Upper lobe of left lung (tissue), 6 donors: ENCODE measurements around the gene SPESP1. TPM values are rescaled to one million over a fixed set of nuclear protein-coding genes. Genes with fewer than 3 reads are reported as not detected.
A peak's percentile ranks its signal among the peaks of the same experiment; 100 is the strongest.

Source experiments
- ATAC-seq, 2 donors: fragments of 200-7000 bp; cut with Tn5 transposase; one replicate each; pipeline ENCODE4 v1.9.1; 2022; ENCODE audit warnings: mild to moderate bottlenecking in 2 of 2, moderate library complexity in 2 of 2; ENCODE audit not compliant: low FRiP score in 2 of 2
- DNase-seq, 2 donors: peaks; one replicate each; pipeline ENCODE4 v3.0.0-alpha.2; 2019 to 2020
- H3K27ac ChIP-seq, 4 donors: fragments of 200-600 bp; sonication (generic); one replicate each; pipeline ENCODE4 v1.5.1; 2016 to 2019
- H3K27me3 ChIP-seq, 4 donors: fragments of 200-600 bp; sonication (generic); one replicate each; pipeline ENCODE4 v1.5.1; 2017 to 2019
- H3K36me3 ChIP-seq, 4 donors: fragments of 200-600 bp; sonication (generic); one replicate each; pipeline ENCODE4 v1.5.1; 2016 to 2019
- H3K4me1 ChIP-seq, 4 donors: fragments of 200-600 bp; sonication (generic); one replicate each; pipeline ENCODE4 v1.5.1; 2018 to 2019
- H3K4me3 ChIP-seq, 4 donors: fragments of 200-600 bp; sonication (generic); one replicate each; pipeline ENCODE4 v1.5.1; 2017 to 2019; ENCODE audit warnings: mild to moderate bottlenecking in 2 of 4, moderate library complexity in 1 of 4
- H3K9me3 ChIP-seq, 4 donors: fragments of 200-600 bp; sonication (generic); one replicate each; pipeline ENCODE4 v1.5.1; 2018 to 2019
- EP300 ChIP-seq, 4 donors: sonication (generic); formaldehyde crosslinking; IDR thresholded peaks; one replicate each; pipeline ENCODE4 v1.5.1; 2017; ENCODE audit warnings: antibody characterized with exemption in 4 of 4, control low read depth in 2 of 4
- POLR2A ChIP-seq, 4 donors: fragments of 450-650 bp; IDR thresholded peaks; one replicate each; pipeline ENCODE4 v1.5.1; 2016 to 2017; ENCODE audit warnings: antibody characterized with exemption in 4 of 4, mild to moderate bottlenecking in 2 of 4
- POLR2AphosphoS5 ChIP-seq, 2 donors: sonication (generic); formaldehyde crosslinking; IDR thresholded peaks; one replicate each; pipeline ENCODE4 v1.5.1; 2017; ENCODE audit warnings: antibody characterized with exemption in 2 of 2
- whole genome bisulfite sequencing, 2 donors: methylation state at CpG; one replicate each; pipeline ENCODE4 v1.1.5; 2017 to 2018; 5-methylcytosine and 5-hydroxymethylcytosine counted together
- total RNA-seq, 6 donors: library from RNA; depleted of rRNA in 4 of 6; stranded (reverse); fragments of >200 nt in 4 of 6; gene quantifications; one replicate each; pipeline versions ENCODE4 v1.1.0 to v1.2.1, GENCODE V29; 2016 to 2021
- TF ChIP-seq, protein P1 (sequence below), 6 experiments: fragments of 450-650 bp in 4 of 6; fragments of 200-600 bp in 2 of 6; sonication (generic) in 2 of 6; IDR thresholded peaks; one replicate each; pipeline ENCODE4 v1.5.1; 2016 to 2019; ENCODE audit warnings: antibody characterized with exemption in 6 of 6
- donor health status: DM: no; HTN: no; CAD: no; lungs with moderate emphysema.
- donor health status: DM: no; HTN: yes; CAD: no; lungs with severe emphysema.

Gene SPESP1
- total RNA-seq, 6 donors from 2014 or later = 0.91 to 5.1 (median 2.5) TPM; not detected in 1

DNA sequence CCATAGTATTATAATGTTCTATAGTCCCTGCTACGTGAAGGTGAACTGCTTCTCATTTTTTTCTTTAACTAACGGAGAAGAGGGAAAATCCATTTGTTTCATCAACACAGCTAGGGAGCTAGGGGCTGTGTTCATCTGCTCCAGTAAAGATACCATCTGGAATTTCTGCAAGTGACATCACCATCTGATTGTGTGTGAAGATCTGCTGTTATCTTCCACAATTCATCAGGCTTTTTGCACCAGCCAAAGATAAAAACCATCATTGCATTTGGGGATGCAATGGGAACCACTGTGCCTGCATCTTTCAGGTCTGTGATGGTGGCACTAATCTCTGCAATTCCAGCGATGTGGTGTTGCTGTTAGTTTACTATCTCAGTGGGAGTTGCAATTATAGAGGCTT, 48.7 kb downstream of the SPESP1 start:
- Histone ChIP-seq H3K27ac (no peak overlapping the region), H3K36me3 (no peaks in the 10 kb centered on the region), H3K9me3 (peaks cover 0 to 5% (median 0%) of the 10 kb centered on the region in 4 donors), H3K4me1 (no peaks in the 10 kb centered on the region), H3K27me3 (no peaks in the 10 kb centered on the region), H3K4me3 (no peak overlapping the region)
- no peak for ATAC-seq
- 80 to 95% methylated on average over 3 of the region's 3 CpGs for WGBS, 2 donors
- no peak for DNase-seq
- TF ChIP-seq EP300 (IDR thresholded peaks at IDR 0.05) (no peak), POLR2AphosphoS5 (IDR thresholded peaks at IDR 0.05) (no peak), POLR2A (IDR thresholded peaks at IDR 0.05) (no peak)
- TF ChIP-seq, protein P1, sequence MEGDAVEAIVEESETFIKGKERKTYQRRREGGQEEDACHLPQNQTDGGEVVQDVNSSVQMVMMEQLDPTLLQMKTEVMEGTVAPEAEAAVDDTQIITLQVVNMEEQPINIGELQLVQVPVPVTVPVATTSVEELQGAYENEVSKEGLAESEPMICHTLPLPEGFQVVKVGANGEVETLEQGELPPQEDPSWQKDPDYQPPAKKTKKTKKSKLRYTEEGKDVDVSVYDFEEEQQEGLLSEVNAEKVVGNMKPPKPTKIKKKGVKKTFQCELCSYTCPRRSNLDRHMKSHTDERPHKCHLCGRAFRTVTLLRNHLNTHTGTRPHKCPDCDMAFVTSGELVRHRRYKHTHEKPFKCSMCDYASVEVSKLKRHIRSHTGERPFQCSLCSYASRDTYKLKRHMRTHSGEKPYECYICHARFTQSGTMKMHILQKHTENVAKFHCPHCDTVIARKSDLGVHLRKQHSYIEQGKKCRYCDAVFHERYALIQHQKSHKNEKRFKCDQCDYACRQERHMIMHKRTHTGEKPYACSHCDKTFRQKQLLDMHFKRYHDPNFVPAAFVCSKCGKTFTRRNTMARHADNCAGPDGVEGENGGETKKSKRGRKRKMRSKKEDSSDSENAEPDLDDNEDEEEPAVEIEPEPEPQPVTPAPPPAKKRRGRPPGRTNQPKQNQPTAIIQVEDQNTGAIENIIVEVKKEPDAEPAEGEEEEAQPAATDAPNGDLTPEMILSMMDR (IDR thresholded peaks at IDR 0.05) = no peak

DNA sequence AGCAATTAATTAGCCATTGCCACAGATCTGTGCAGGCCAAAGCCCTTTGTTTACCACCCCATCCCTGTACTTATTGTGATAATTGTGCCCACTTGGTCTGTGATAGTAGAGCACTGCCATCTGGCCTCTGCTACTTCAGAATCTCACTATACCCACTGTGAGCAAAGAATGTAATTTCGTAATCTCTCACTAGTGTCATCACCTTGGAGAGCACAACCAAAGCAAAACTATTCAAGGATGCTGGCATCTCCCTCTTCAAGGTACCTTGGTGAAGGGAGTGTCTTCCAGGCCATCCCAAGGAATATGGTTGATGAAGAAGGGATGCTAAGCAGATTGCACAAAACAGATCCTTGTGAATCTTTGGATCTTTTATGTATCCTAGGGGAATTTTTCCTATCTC, 49.5 kb downstream of the SPESP1 start:
- no peak for ATAC-seq
- DNase-seq = no peak

DNA sequence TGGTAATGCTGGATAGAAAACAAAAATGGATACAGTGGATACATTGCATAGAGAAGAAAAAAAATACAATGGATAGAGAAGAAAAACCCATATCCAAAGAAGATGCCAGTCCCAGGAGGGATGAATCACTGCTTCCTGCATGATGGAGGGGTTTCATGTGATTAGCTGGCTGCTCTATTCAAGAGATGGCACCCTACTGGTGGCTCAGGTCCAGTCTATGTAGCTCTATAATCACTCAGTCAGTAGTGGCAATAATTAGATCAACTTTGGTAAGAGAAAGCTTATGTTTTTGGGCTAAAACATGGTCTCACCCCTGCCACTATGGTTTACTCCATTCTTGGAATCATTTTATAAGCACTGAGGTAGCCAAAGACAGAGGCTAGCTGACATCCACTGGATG, 50.5 kb downstream of the SPESP1 start:
- H3K4me1 ChIP-seq = no peaks in the 10 kb centered on the region
- H3K36me3 ChIP-seq = no peaks in the 10 kb centered on the region
- H3K27ac ChIP-seq = no peak overlapping the region
- no peak overlapping the region for H3K4me3 ChIP-seq
- ATAC-seq (no peak), DNase-seq (no peak)
- peaks cover 0 to 5% (median 0%) of the 10 kb centered on the region in 4 donors for H3K9me3 ChIP-seq
- no peaks in the 10 kb centered on the region for H3K27me3 ChIP-seq
- TF ChIP-seq EP300 (IDR thresholded peaks at IDR 0.05) = no peak
- TF ChIP-seq POLR2A (IDR thresholded peaks at IDR 0.05) = no peak
- TF ChIP-seq POLR2AphosphoS5 (IDR thresholded peaks at IDR 0.05) = no peak
- TF ChIP-seq, protein P1 (IDR thresholded peaks at IDR 0.05) = no peak

More for the DNA sequence above, 49.5 kb downstream of the SPESP1 start:
- no peaks in the 10 kb centered on the region for H3K4me1 ChIP-seq
- H3K27ac ChIP-seq = no peak overlapping the region
- H3K27me3 ChIP-seq = no peaks in the 10 kb centered on the region
- H3K36me3 ChIP-seq = no peaks in the 10 kb centered on the region
- H3K9me3 ChIP-seq = peaks cover 0 to 5% (median 0%) of the 10 kb centered on the region in 4 donors
- 58 to 89% methylated on average over 1 of the region's 1 CpG for WGBS, 2 donors
- TF ChIP-seq, protein P1 (IDR thresholded peaks at IDR 0.05) = no peak
- TF ChIP-seq POLR2A (IDR thresholded peaks at IDR 0.05) = no peak
- TF ChIP-seq EP300 (IDR thresholded peaks at IDR 0.05) = no peak
- no peak for TF ChIP-seq POLR2AphosphoS5 (IDR thresholded peaks at IDR 0.05)
- no peak overlapping the region for H3K4me3 ChIP-seq

DNA sequence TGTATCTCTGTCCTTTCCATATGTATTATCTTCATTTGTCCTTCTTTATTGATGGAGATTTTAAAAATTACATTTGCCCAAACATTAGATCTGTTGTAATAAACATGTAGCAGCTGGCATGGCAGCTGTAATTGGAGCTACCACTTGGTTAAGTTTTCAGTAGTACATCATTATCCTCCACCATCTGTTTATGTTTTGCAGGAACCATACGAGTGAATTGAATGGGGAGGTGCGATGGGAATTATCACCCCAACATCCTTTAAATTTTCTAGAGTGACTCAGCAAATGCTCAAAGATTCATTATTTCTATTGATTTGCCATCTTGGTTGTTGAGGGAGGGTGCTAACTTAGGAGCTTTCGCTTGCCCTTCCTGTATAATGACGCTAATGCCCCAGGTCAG, 51.6 kb downstream of the SPESP1 start:
- H3K9me3 ChIP-seq = peaks cover 0 to 5% (median 0%) of the 10 kb centered on the region in 4 donors
- H3K36me3 ChIP-seq = no peaks in the 10 kb centered on the region
- DNase-seq = no peak
- no peaks in the 10 kb centered on the region for H3K4me1 ChIP-seq
- no peak for ATAC-seq
- no peak overlapping the region for H3K4me3 ChIP-seq
- 73 to 85% methylated on average over 4 of the region's 4 CpGs for WGBS, 2 donors
- TF ChIP-seq, protein P1 (IDR thresholded peaks at IDR 0.05) = no peak
- no peak for TF ChIP-seq POLR2AphosphoS5 (IDR thresholded peaks at IDR 0.05)
- no peak for TF ChIP-seq EP300 (IDR thresholded peaks at IDR 0.05)
- no peak for TF ChIP-seq POLR2A (IDR thresholded peaks at IDR 0.05)
- H3K27me3 ChIP-seq = no peaks in the 10 kb centered on the region
- H3K27ac ChIP-seq = no peak overlapping the region

DNA sequence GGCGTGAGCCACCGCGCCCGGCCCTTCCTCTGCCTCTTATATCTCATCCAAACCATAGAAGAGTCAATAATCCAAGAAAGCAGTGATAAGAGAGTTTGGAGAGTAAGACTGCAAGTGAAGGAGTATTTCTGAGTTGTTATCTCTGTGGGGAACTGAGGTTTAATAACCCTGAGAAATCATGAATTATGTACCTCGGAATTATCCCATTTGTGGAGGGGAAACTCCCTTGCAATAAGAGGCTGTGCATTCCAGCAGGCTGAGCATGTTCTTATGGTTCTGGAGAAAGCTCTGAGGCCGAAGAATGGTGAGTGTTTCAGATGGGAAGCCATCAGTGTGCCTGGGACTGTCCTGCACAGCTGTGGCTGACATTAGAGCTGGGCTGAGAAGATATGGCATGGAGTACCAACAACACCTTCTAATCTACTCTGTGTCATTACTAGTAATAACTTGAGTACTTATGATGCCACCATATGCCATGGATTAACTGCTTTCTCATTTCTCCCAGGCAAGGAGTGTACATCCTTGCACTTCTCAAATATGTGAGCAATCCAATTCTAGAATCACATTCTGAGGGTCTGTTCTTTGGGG, 52.7 kb downstream of the SPESP1 start:
- H3K4me1 ChIP-seq = no peaks in the 10 kb centered on the region
- H3K36me3 ChIP-seq = no peaks in the 10 kb centered on the region
- no peak overlapping the region for H3K4me3 ChIP-seq
- H3K9me3 ChIP-seq = no peaks in the 10 kb centered on the region
- no peaks in the 10 kb centered on the region for H3K27me3 ChIP-seq
- ATAC-seq (no peak), DNase-seq (peak in 1 of 2 donors; percentile 15)
- 85 to 95% methylated on average over 6 of the region's 6 CpGs for WGBS, 2 donors
- no peak for TF ChIP-seq POLR2AphosphoS5 (IDR thresholded peaks at IDR 0.05)
- no peak for TF ChIP-seq POLR2A (IDR thresholded peaks at IDR 0.05)
- TF ChIP-seq, protein P1 (IDR thresholded peaks at IDR 0.05) = no peak
- TF ChIP-seq EP300 (IDR thresholded peaks at IDR 0.05) = no peak
- no peak overlapping the region for H3K27ac ChIP-seq
